HG03460 (cell line): Measurements from ENCODE around the gene PIGU.

Experiments used
- ATAC-seq: cut with Tn5 transposase; IDR thresholded peaks from one replicate; pipeline ENCODE4 v1.9.1; 2021; ENCODE audit not compliant: unreplicated experiment

Gene PIGU

DNA sequence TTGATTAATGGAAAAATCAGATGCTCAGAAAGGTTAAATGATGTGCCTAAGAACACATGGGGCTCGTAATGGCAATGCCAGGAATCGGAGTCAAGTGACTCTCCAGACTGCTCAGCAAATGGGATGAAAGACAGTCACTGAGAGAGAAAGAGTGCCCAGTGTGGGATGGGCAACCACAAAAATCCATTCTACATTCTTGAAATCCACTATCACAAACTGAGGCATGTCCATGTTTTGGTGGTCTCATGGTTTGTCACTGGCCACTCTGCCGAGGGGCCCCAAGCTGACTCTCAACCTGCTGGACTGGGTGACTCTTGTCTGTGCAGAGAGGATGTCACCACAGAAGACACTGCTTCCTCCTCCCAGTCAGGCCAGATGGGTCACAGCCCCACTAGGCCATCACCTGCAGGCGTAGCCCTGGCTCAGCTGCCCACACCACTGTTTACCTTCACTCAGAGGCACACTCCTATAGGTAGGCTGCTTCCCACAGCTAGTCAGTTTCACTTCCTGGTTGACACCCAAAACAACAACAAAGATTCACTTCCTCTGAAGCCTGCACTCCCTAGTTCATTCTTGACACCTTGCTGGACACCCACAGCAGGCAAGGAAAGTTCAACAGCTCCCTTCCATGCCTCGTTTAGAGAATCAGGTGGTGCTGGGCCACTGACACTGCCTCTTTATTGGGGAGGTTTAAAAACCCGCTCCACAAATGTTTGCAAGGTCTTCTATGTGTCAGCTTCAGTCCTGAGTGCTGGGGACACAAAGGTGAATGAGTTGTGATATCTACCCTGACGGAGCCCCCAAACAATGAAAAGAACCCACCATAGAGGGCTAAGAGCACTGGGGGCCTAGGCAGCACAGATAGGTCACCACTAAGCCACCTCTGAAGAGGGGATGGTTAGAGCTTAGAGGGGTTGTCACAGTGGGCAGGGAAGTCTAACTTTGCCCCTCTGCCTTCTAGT is 96.6 kb downstream of the PIGU start:
- ATAC-seq, result peak; percentile 60

DNA sequence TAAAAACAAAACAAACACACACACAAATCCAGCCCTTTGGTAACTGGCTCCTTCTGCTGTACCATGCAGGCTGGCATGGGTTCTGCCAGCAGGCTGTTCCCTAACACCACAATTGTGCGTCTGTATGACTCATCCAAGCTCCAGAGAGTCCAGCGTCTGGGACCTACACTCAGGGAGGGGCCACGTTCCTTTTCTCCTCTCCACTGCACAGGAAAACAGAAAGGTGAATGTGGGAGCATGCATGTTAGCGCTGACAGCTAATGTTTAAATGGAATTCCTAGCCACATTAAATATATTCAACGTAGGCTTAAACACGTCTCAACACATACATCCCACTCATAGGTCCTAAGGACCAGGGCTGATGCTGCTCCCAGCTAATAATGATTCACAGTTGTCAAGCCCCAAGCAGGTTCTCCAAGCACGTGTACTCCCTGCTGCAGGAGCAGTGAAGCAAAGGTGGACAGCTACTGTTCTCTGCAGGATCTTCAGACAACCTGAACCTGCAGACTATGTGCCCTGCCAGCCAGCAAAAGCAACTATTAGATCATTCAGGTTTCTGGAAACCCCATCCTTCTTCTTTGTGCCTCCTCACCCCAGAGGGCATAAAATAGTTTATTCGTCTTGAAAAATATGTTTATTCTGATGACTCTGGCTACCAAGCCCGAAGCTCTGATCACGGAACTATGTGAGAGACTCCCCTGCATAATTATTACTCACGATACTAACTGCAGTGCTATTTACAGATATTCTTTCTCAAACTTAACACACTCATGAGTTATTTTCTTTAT is 97.5 kb downstream of the PIGU start:
- no peak for ATAC-seq

DNA sequence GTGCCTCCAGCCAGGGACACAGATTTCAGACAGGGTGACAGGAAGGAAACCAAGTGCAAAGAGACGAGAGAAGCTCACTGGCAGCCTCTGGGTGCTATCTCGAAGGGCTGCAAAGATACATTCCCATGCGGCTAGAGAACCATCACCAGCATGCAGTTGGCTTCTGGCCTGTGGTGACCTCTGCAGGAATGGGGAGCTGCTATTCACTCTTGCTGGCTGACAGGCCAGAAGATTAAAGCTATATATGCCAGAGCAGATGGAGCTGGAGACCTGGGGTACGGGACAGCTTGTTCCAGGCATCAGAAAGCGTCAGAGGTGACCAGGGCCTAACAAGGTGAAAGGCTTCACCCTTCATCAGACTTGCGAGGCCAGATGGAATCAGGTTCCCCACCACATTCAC is 98.4 kb downstream of the PIGU start:
- ATAC-seq, result no peak

DNA sequence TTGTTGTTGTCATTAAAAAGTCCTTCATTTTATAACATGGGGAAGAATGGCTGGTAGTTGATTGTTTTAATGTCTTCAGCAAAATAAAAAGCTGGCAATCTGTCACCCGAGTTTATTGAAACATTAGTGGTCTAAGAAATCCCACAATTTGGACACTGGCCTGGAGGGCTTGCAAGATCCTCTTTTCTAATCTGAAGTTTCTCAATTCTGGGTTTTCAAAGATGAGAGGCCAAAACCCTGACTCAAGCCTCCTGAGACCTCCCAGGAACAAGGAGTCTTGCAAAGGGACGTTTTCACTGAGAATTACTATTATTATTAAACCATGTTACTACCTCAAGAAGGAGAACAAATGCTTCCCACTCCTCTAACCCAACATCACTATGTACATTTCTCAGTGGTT is 98.9 kb downstream of the PIGU start:
- no peak for ATAC-seq

DNA sequence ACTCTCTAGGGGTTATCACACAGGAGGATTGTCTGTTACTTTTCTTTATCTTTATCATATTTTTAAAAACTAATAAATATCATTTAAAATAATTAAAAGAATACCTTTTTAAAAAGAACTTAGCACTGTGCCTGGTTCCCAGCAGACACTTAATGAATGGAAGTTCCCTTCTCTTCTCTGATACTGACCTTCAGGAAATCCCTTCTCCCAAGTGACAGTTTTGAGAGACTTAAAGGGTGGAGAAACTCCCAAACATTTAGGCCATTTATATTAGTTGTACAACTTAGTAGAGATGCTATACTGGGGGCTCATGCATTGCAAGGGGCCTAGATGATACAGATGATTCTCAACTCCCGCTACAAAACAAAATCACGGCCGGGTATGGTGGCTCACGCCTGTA is 99.8 kb downstream of the PIGU start:
- ATAC-seq, result no peak

DNA sequence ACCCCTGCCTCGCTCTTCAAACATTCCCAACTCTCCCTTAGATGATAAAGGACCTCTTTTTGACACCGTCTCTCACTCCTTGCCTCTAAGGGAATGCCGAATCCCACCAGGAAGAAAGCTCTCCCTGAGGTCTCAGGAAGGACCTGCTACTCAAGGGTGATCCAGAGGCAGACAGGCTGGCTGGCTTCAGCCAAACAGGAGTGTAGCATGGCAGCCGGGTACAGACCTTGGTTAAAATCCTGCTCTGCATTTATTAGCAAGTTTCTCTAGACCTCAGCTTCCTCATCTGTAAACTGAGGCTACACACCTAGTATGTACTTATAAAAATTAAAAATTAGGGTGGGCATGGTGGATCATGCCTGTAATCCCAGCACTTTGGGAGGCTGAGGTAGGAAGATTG is 101.1 kb downstream of the PIGU start:
- ATAC-seq, result no peak

DNA sequence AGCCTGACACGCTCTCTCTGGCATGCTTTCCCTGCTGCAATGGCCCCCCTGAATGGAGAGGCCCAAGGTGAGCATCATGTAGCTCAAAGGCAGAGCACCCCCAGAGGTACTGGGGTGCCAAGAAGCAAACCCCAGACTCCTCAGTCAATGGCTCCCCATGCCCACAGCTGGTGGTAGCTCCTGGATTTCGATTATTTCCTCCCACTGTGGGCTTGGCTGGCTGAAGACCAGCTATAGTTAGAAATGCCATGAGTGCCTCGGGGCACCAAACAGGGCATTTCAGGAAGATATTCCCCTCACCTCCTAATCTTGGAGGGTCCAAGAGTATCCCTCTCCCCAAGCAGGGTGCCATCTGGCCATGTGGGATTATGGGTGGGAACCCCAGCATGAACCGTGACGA is 101.6 kb downstream of the PIGU start:
- ATAC-seq, result no peak

DNA sequence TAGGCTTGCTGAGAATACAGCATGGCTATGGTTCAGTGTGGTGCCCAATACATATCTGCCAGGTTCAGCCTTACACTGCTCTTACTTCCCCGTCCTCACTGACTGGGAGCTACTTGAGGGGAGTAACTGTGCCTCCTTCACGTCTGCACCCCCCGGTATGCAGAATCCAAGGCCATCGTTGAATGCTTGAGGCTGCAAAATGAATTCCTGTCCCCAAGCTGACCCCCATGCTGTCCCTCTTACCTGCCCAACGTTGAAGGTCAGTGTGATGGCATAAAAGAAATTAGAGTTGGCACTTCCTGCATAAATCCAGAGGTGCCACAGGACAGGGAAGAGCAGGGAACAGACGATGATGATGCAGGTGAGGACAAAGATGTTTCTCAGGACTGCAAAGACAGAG is 102.0 kb downstream of the PIGU start:
- no peak for ATAC-seq

DNA sequence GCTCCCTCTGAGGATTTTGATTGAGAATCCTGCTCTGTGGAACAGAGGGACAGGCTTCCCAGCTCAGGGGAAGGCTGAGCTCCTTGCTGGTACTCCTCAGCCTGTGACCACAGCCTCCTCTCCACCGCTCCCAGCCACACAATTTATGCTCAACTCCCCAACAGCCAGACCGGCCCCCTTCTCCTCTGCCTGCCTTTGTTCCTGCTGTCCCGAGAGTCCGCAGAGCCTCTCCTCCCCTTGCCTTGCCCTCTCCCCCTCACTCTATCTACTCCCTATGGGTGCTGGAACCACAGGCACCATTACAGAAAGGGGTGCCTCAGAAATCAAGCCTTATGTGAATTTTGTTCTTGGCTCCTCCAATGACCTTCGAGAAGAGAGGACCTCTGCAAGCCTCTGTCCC is 102.5 kb downstream of the PIGU start:
- ATAC-seq, result no peak

DNA sequence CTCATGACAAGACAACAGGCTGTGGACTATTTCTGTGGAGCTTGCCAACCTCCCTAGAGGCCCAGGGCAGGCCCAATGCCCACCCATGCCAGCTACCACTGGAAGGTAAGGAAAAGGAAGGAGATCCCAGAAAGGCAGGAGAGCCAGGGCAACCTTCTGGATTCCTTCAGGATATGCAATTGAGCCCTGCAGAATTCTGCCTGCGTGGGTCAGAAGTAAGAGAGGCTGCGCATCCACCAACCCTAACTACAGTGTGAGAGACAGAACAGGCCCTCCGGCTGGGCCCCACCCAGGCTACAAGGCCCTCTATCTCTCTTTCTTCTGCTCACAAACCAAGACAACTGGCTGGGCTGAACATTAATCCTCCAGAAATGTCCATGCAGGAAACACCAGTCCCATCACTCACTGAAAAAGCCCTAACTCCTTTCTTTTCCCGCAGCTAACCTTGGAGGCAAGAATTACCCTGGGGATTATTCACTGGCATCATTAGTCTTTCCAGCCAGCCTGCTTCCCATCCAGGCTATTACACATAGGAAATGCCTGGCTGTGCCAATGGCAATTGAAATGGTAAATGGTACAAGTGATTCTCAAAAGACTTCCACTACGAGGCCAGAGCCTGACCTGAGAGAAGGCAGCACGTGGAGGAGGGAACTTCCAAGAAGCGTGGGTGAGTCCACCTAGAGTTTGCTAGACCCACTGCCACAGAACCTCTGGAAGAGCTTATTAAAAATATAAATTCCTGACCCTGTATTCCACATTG is 103.2 kb downstream of the PIGU start:
- no peak for ATAC-seq

DNA sequence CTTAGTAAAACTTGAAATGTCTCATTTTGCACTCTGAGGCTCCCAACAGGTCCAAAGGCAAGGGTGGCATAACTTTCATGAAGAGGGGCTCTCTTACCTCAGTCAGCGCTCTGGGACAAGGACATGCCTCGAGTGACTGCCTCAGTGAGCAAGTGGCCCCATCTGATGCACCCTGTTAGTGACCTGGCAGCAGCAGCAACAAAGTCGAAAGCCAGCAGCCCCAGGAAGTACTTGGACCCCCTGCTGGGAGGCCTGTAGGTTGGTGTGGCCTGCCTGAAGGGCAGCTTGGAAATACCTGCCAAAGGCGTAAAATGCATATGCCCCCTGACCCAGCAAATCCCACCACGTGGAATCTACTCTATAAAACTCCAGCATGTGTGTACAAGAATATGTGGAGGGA is 105.1 kb downstream of the PIGU start:
- no peak for ATAC-seq

DNA sequence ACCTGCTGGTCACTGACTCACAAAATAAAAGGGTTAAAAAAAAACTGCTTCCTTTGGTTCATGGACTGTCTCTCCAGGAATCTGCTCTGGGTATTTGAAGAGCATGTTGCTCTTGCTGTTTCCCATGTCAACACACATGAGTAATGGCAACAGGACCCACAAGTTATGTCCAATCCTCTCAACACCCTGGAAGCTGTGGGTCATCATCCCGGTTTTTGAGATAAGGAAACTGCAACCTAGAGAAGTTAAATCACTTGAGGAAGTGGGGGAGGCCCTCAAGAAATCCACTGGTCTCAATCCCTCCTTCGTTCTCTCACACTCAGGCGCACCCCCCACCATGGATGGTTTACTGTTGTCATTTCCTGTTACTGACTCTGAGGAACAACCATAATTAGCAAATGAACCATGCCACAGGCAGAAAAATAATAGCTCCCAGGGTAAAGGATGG is 106.0 kb downstream of the PIGU start:
- no peak for ATAC-seq

DNA sequence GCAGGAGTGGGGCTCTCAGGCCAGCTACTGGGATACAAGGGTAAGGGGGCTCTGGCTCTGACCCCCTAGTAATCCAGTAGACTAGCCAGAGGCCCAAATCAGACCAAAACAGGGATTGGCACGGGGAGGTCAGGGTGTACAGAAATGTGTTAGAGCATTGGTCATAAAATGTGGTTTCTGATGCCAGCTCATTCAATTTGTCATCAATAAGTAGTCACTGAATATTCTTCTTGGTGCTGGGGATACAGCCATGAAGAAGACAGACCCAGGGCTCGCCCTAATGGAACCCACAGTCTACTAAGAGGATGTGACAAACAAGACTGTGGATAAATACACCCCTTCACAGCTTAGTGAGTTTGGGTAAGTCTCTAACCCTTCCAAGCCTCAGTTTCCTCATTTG is 107.3 kb downstream of the PIGU start:
- no peak for ATAC-seq

DNA sequence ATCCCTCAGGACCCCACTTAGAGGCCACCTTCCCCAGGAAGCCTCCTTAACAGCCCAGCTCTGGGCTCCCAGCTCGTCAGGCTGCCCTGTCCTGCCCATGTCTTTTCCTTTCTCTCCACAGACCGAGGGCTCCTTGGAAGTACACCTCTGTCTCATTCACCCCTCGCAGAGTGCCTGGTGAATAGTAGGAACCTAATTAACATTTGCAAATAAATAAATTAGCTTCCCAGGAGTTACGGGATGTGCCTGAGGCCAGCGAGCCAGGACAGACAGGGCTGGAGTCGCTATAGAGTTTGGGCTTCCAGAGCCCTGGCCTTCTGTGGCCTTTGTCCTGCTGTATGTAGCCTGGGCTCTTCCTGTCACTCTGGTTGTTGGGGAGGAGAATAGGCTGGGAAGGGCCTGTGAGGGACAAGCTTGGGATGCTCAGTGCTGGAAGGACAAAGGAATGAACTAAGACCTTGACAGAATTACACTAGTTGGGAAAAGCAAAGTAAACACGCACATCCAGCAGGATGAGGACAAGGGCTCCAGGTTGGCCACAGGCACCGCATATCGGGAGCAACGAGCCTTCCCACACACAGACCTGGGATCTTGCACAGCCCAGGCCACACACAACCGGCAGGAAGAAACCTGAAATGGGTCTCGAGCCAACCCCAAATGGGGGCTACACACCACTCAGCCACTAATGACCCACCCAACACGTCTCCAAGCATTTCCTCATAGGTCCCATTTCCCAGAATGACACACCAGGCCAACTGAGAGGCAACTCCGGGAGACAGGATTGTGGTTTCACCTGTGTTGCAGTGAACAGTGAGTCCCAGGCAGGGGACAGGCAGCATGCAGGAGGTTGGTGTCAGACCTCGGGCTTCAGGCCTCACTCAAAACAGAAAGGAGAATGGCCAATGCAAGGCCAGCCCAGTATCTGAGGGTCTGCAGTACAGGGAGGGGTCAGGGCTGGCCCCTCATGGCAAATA is 108.7 kb downstream of the PIGU start:
- no peak for ATAC-seq

DNA sequence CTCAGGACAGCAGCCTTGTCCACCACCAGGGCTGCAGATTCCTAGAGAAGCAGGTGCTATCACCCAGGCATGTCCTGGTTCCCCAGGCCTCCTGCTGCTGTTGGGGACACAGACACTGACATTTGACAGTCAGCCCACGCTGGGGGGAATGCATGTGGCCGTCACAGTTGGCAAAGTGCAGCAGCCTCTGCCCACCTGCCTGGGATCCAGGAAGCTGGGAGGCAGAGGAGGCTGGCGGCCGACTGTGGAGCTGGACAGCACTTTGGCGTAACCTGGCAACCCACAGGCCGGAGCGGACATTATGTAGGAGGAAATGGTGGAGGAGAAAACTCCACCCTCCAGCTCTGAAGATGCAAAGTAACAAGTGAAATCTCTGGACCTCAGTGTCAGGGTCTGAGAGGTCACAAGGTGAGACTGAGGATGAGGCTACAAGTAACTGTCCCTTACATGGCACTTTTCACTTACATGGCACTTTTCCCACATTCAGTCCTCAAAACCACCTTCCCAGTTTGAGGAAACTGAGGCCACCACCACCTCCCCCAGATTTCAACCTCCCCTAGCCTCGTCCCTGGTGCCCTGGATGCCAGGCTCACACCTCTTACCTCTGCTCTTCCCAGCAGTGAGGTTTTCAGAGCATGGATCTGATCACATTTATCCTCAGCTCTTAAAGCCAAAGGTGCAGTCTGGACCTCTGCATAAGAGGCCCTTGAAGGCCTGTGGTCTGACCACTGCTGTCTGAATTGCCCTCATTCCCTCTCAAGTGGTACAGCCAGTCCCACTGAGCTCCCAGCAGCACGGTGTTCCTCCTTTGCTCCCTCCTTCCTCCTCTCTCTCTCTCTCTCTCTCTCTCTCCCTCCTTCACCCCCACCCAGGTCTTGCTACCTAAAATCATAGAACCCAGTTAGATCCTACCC is 109.7 kb downstream of the PIGU start:
- no peak for ATAC-seq

DNA sequence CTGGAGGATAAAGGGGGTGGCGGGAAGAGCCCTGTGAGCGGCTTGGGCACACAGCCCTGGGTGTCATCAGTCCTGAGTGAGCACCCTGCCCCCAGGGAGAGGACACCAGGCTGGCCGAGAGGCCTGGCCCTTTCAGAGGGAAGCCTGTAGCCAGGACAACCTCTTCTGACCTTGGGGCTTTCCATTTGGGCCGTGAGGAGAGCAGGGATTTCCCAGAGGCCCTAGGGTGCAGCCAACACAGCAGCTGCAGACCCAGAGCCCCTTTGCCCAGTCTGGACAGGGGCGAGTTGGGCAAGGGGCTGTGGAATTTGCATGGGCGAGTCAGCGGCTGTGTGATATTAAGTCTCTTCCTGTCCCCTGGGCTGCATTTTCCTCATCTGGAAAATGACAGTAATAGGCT is 112.1 kb downstream of the PIGU start:
- ATAC-seq, result no peak

DNA sequence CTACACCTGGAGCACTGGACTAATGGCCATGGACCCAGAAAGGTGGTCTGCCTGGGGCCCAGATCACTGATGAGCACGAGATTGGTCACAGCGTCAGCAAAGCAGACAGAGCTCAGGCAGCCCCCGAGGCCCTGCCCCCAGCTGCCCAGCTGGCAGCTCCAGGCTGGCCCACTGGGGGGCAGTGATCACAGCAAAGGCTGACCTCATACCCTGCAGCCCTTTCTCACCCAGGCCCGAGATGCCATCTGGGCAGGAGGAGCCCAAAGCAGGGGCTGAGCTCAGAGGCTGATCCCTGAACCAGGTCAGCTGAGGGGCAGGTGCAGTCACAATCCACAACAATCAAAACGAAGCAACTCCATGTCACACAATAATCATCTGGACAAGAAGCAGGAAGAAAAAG is 114.3 kb downstream of the PIGU start:
- no peak for ATAC-seq

DNA sequence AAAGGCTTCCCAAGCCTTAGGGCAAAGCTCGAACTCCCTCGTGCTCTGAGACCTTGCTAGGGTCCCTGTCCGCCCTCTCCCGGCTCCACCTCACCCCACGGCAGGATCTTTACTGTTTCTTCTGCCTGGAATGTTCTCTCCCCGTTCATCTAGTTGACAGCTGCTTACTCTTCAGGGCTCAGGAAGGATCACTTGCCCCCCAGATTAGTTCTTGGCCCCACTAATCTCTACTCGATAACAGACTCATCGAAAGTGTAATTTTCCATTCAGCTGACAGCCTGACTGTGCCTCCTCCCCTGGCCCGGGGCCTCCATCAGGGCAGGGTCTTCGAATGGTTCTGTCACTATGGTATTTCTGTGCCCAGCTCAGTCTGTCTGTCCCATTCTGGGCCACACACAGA is 115.2 kb downstream of the PIGU start:
- no peak for ATAC-seq

DNA sequence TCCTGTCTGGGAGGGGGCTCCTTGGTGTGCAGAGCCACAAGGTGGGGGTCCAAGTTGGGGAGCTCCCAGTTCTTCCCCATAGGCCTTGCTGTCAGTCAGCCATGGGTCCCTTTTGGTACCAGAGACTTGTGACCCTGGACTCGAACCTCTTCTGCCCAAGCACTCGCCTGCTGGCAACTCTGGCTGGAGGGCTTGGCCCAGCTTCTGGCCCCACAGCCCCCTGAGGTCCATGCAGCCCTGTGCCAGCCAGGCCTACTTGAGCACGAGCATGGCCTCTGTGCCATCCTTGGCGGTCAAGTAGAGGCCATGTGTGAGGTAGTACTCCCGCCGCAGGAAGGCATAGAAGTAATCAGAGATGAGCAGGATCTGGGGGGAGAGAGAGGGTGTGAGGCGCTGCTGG is 116.3 kb downstream of the PIGU start:
- no peak for ATAC-seq
